ENCODE measurements around the gene PRTN3.

The PRTN3 gene

DNA sequence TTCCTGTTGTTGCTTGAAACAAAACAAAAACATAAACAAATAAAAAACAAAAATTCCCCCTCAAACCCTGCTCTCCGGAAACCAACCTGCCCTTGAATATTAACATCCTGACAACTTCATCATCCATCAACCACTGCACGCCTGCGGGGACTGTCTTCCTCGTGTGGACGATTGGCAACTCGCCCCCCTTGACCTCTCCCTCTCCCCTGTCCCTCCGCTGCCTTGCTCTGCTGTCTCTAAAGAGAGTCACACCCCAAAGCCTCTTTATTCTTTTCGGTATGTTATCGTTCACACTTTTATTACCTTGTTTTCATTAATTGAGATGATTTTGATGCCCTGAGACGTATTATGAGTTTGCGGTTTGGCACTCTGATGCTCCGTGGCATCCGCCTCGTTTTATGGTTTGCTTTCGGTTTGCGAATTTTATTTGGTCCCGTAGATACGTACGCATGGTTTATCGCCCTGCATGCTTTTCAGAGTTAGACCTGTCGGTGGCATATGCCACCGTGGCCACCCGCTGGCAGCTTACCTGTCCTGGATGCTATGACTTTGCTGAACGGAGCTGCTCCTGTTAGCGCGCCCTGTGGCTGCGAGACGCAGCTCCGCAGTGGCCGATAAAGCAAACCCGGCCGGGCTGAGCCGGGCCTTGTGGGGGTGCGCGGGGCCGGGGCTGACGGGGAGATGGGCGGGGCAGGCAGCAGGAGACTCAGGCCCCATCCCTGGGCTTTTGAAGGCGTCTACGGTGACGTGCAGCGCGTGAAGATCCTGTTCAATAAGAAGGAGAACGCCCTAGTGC is 33.0 kb upstream of the PRTN3 start:
- TF ChIP-seq TOX (CRISPR knock-in tag; IDR thresholded peaks at IDR 0.05; ENCODE audit: borderline replicate concordance) (no peak), CSDC2 (CRISPR knock-in tag; IDR thresholded peaks at IDR 0.05) (no peak), ZC3H10 (CRISPR knock-in tag; IDR thresholded peaks at IDR 0.05) (no peak), ZFP3 (CRISPR knock-in tag; IDR thresholded peaks at IDR 0.05) (no peak), TCF4 (CRISPR knock-in tag; IDR thresholded peaks at IDR 0.05; ENCODE audit: borderline replicate concordance) (no peak), PPARA (CRISPR knock-in tag; IDR thresholded peaks at IDR 0.05; ENCODE audit: borderline replicate concordance) (no peak), GLIS3 (CRISPR knock-in tag; IDR thresholded peaks at IDR 0.05) (no peak), ARNTL (CRISPR knock-in tag; IDR thresholded peaks at IDR 0.05; ENCODE audit: borderline replicate concordance, low read depth) (no peak), ZNF70 (CRISPR knock-in tag; IDR thresholded peaks at IDR 0.05) (no peak), ZNF8 (CRISPR knock-in tag; IDR thresholded peaks at IDR 0.05) (no peak), ZNF565 (CRISPR knock-in tag; conservative IDR thresholded peaks at IDR 0.05; ENCODE audit: low read depth) (no peak), RARB (CRISPR knock-in tag; IDR thresholded peaks at IDR 0.05) (no peak), ZFP30 (CRISPR knock-in tag; IDR thresholded peaks at IDR 0.05) (no peak), BACH2 (CRISPR knock-in tag; IDR thresholded peaks at IDR 0.05; ENCODE audit: borderline replicate concordance) (no peak), ESRRG (CRISPR knock-in tag; IDR thresholded peaks at IDR 0.05) (no peak)
- TF ChIP-seq, protein P1, sequence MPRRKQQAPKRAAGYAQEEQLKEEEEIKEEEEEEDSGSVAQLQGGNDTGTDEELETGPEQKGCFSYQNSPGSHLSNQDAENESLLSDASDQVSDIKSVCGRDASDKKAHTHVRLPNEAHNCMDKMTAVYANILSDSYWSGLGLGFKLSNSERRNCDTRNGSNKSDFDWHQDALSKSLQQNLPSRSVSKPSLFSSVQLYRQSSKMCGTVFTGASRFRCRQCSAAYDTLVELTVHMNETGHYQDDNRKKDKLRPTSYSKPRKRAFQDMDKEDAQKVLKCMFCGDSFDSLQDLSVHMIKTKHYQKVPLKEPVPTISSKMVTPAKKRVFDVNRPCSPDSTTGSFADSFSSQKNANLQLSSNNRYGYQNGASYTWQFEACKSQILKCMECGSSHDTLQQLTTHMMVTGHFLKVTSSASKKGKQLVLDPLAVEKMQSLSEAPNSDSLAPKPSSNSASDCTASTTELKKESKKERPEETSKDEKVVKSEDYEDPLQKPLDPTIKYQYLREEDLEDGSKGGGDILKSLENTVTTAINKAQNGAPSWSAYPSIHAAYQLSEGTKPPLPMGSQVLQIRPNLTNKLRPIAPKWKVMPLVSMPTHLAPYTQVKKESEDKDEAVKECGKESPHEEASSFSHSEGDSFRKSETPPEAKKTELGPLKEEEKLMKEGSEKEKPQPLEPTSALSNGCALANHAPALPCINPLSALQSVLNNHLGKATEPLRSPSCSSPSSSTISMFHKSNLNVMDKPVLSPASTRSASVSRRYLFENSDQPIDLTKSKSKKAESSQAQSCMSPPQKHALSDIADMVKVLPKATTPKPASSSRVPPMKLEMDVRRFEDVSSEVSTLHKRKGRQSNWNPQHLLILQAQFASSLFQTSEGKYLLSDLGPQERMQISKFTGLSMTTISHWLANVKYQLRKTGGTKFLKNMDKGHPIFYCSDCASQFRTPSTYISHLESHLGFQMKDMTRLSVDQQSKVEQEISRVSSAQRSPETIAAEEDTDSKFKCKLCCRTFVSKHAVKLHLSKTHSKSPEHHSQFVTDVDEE (CRISPR knock-in tag; IDR thresholded peaks at IDR 0.05): no peak
- TF ChIP-seq, protein P2, sequence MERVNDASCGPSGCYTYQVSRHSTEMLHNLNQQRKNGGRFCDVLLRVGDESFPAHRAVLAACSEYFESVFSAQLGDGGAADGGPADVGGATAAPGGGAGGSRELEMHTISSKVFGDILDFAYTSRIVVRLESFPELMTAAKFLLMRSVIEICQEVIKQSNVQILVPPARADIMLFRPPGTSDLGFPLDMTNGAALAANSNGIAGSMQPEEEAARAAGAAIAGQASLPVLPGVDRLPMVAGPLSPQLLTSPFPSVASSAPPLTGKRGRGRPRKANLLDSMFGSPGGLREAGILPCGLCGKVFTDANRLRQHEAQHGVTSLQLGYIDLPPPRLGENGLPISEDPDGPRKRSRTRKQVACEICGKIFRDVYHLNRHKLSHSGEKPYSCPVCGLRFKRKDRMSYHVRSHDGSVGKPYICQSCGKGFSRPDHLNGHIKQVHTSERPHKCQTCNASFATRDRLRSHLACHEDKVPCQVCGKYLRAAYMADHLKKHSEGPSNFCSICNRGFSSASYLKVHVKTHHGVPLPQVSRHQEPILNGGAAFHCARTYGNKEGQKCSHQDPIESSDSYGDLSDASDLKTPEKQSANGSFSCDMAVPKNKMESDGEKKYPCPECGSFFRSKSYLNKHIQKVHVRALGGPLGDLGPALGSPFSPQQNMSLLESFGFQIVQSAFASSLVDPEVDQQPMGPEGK (CRISPR knock-in tag; IDR thresholded peaks at IDR 0.05; ENCODE audit: borderline replicate concordance): no peak
- TF ChIP-seq, protein P3, sequence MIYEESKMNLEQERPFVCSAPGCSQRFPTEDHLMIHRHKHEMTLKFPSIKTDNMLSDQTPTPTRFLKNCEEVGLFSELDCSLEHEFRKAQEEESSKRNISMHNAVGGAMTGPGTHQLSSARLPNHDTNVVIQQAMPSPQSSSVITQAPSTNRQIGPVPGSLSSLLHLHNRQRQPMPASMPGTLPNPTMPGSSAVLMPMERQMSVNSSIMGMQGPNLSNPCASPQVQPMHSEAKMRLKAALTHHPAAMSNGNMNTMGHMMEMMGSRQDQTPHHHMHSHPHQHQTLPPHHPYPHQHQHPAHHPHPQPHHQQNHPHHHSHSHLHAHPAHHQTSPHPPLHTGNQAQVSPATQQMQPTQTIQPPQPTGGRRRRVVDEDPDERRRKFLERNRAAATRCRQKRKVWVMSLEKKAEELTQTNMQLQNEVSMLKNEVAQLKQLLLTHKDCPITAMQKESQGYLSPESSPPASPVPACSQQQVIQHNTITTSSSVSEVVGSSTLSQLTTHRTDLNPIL (CRISPR knock-in tag; IDR thresholded peaks at IDR 0.05; ENCODE audit: low read depth): no peak

DNA sequence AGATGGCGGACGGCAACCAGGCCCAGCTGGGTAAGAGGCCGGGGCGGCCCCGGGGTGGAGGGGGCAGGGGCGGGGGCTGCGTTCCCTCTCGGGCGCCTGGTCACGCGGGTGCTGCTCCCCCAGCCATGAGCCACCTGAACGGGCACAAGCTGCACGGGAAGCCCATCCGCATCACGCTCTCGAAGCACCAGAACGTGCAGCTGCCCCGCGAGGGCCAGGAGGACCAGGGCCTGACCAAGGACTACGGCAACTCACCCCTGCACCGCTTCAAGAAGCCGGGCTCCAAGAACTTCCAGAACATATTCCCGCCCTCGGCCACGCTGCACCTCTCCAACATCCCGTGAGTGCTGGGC is 32.4 kb upstream of the PRTN3 start:
- no peak for ATAC-seq
- TF ChIP-seq BACH2 (CRISPR knock-in tag; IDR thresholded peaks at IDR 0.05; ENCODE audit: borderline replicate concordance): no peak
- TF ChIP-seq RARB (CRISPR knock-in tag; IDR thresholded peaks at IDR 0.05): no peak
- TF ChIP-seq, protein P2 (CRISPR knock-in tag; IDR thresholded peaks at IDR 0.05; ENCODE audit: borderline replicate concordance): no peak
- TF ChIP-seq OSR1 (CRISPR knock-in tag; IDR thresholded peaks at IDR 0.05): no peak
- TF ChIP-seq ZFP3 (CRISPR knock-in tag; IDR thresholded peaks at IDR 0.05): no peak
- no peak for TF ChIP-seq ZNF70 (CRISPR knock-in tag; IDR thresholded peaks at IDR 0.05)
- TF ChIP-seq ZNF565 (CRISPR knock-in tag; conservative IDR thresholded peaks at IDR 0.05; ENCODE audit: low read depth): no peak
- TF ChIP-seq GLIS3 (CRISPR knock-in tag; IDR thresholded peaks at IDR 0.05): no peak
- TF ChIP-seq, protein P4, sequence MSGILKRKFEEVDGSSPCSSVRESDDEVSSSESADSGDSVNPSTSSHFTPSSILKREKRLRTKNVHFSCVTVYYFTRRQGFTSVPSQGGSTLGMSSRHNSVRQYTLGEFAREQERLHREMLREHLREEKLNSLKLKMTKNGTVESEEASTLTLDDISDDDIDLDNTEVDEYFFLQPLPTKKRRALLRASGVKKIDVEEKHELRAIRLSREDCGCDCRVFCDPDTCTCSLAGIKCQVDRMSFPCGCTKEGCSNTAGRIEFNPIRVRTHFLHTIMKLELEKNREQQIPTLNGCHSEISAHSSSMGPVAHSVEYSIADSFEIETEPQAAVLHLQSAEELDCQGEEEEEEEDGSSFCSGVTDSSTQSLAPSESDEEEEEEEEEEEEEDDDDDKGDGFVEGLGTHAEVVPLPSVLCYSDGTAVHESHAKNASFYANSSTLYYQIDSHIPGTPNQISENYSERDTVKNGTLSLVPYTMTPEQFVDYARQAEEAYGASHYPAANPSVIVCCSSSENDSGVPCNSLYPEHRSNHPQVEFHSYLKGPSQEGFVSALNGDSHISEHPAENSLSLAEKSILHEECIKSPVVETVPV (CRISPR knock-in tag; IDR thresholded peaks at IDR 0.05): no peak
- no peak for TF ChIP-seq ZC3H10 (CRISPR knock-in tag; IDR thresholded peaks at IDR 0.05)
- no peak for TF ChIP-seq ZNF8 (CRISPR knock-in tag; IDR thresholded peaks at IDR 0.05)
- no peak for TF ChIP-seq SNAI2 (CRISPR knock-in tag; IDR thresholded peaks at IDR 0.05)
- no peak for TF ChIP-seq ISL1 (CRISPR knock-in tag; IDR thresholded peaks at IDR 0.05)
- no peak for TF ChIP-seq ZFP30 (CRISPR knock-in tag; IDR thresholded peaks at IDR 0.05)
- TF ChIP-seq TCF4 (CRISPR knock-in tag; IDR thresholded peaks at IDR 0.05; ENCODE audit: borderline replicate concordance): no peak
- TF ChIP-seq ESRRG (CRISPR knock-in tag; IDR thresholded peaks at IDR 0.05): no peak
- no peak for TF ChIP-seq TOX (CRISPR knock-in tag; IDR thresholded peaks at IDR 0.05; ENCODE audit: borderline replicate concordance)
- TF ChIP-seq, protein P1 (CRISPR knock-in tag; IDR thresholded peaks at IDR 0.05): no peak

More for the DNA sequence above, 33.0 kb upstream of the PRTN3 start:
- ATAC-seq: no peak
